Vagina (tissue), 2 donors: ENCODE measurements around the gene KIF16B. TPM values are rescaled to one million over a fixed set of nuclear protein-coding genes. Genes with fewer than 3 reads are reported as not detected.

ENCODE experiments used
- DNase-seq, 2 donors: peaks; one replicate each; pipeline ENCODE4 v3.0.0-alpha.2; 2017; ENCODE audit errors: extremely low spot score in 2 of 2
- H3K27ac ChIP-seq: fragments of 200-600 bp; sonication (generic); one replicate; pipeline ENCODE4 v1.5.1; 2019
- H3K27me3 ChIP-seq: fragments of 200-600 bp; sonication (generic); one replicate; pipeline ENCODE4 v1.5.1; 2019
- H3K36me3 ChIP-seq, 2 donors: fragments of 200-600 bp; sonication (generic); one replicate each; pipeline ENCODE4 v1.5.1; 2017 to 2019
- H3K4me1 ChIP-seq: fragments of 200-600 bp; sonication (generic); one replicate; pipeline ENCODE4 v1.5.1; 2019
- H3K4me3 ChIP-seq, 2 donors: fragments of 200-600 bp; sonication (generic); 1 replicate in 1 of 2; 2 replicates in 1 of 2; pipeline ENCODE4 v1.5.1; 2016 to 2019
- H3K9me3 ChIP-seq: fragments of 200-600 bp; sonication (generic); one replicate; pipeline ENCODE4 v1.5.1; 2019
- CTCF ChIP-seq, 3 experiments: fragments of 450-650 bp in 2 of 3; fragments of 200-600 bp in 1 of 3; sonication (generic) in 1 of 3; IDR thresholded peaks; one replicate each; pipeline ENCODE4 v1.5.1; 2017 to 2019; ENCODE audit warnings: antibody characterized with exemption in 3 of 3, mild to moderate bottlenecking in 2 of 3, moderate library complexity in 2 of 3
- POLR2A ChIP-seq, 2 donors: fragments of 450-650 bp; IDR thresholded peaks; one replicate each; pipeline ENCODE4 v1.6.1; 2017; ENCODE audit warnings: antibody characterized with exemption in 2 of 2, mild to moderate bottlenecking in 2 of 2, moderate library complexity in 2 of 2
- POLR2AphosphoS5 ChIP-seq, 2 donors: sonication (generic); formaldehyde crosslinking; IDR thresholded peaks; one replicate each; pipeline ENCODE4 v1.9.0; 2017; ENCODE audit warnings: antibody characterized with exemption in 2 of 2, mild to moderate bottlenecking in 2 of 2, low read depth in 1 of 2; ENCODE audit not compliant: insufficient read depth in 1 of 2
- intact Hi-C: fragments of 100-400 bp; cut with DNase I; formaldehyde crosslinking; loops from one replicate; pipeline ENCODE4 v1.15.1; 2023
- total RNA-seq: library from RNA; depleted of rRNA; stranded (reverse); fragments of >200 nt; gene quantifications from one replicate; pipeline ENCODE4 v1.2.3, GENCODE V29; 2016

The KIF16B gene
- total RNA-seq, 1 donor from 2014 or later: 27.7 TPM

DNA sequence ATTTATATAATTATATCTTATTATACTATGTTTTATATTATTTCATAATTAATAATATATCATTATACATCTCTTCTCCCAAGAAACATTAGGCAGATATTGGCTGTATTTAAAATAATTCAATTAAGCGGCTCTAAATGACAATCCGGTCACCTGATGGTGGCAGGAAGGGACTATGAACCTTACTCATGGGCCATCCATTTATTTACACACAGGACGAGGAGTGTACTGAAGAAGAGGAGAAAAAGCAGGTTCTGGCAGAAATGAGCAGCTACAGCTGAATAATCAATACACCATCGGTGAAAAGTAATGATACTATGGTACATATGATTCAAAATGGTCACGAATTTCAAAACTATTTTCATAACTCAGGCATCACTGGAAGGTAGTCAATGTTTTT is 277.7 kb downstream of the KIF16B start:
- no peak for DNase-seq
- Histone ChIP-seq H3K27ac (no peak overlapping the region), H3K4me3 (no peak overlapping the region), H3K36me3 (no peaks in the 10 kb centered on the region), H3K4me1 (no peaks in the 10 kb centered on the region), H3K27me3 (no peaks in the 10 kb centered on the region), H3K9me3 (no peaks in the 10 kb centered on the region)
- intact Hi-C loops: no loop called here
- TF ChIP-seq CTCF (IDR thresholded peaks at IDR 0.05): no peak
- TF ChIP-seq POLR2AphosphoS5 (IDR thresholded peaks at IDR 0.05; ENCODE audit: insufficient read depth in 1 of 2, low read depth in 1 of 2): no peak
- TF ChIP-seq POLR2A (IDR thresholded peaks at IDR 0.05): no peak

DNA sequence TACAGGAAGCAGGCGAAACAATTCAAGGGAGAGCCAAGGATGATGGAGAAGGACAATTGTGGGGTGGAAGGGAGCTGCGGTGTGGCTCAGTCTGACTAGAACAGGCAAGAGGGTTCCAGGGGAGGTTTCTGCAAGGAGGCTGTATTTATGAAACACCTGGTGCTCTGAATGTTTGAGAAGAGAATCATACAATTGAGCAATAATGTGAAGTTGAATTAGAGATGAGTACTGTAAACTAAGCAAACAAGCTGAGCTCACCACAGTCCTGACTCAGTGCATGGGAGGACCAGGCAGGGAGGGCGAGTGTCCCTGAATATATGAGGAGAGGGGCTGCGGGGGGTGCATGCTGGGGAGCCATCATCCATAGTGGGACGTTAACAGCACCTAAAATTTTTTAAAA is 279.7 kb downstream of the KIF16B start:
- DNase-seq: no peak
- Histone ChIP-seq H3K9me3 (no peaks in the 10 kb centered on the region), H3K27me3 (no peaks in the 10 kb centered on the region), H3K4me3 (no peak overlapping the region), H3K36me3 (no peaks in the 10 kb centered on the region), H3K4me1 (no peaks in the 10 kb centered on the region), H3K27ac (no peak overlapping the region)
- intact Hi-C loops: no loop called here
- no peak for TF ChIP-seq POLR2A (IDR thresholded peaks at IDR 0.05)
- no peak for TF ChIP-seq POLR2AphosphoS5 (IDR thresholded peaks at IDR 0.05; ENCODE audit: insufficient read depth in 1 of 2, low read depth in 1 of 2)
- no peak for TF ChIP-seq CTCF (IDR thresholded peaks at IDR 0.05)

GRCh38 chr20:16292226-16292880 is 280.9 kb downstream of the KIF16B start:
- Histone ChIP-seq H3K27ac (no peak overlapping the region), H3K4me3 (no peak overlapping the region), H3K4me1 (no peaks in the 10 kb centered on the region), H3K36me3 (no peaks in the 10 kb centered on the region), H3K27me3 (no peaks in the 10 kb centered on the region), H3K9me3 (no peaks in the 10 kb centered on the region)
- DNase-seq: no peak
- TF ChIP-seq POLR2AphosphoS5 (IDR thresholded peaks at IDR 0.05; ENCODE audit: insufficient read depth in 1 of 2, low read depth in 1 of 2): no peak
- no peak for TF ChIP-seq POLR2A (IDR thresholded peaks at IDR 0.05)
- no peak for TF ChIP-seq CTCF (IDR thresholded peaks at IDR 0.05)
- intact Hi-C loops: no loop called here

DNA sequence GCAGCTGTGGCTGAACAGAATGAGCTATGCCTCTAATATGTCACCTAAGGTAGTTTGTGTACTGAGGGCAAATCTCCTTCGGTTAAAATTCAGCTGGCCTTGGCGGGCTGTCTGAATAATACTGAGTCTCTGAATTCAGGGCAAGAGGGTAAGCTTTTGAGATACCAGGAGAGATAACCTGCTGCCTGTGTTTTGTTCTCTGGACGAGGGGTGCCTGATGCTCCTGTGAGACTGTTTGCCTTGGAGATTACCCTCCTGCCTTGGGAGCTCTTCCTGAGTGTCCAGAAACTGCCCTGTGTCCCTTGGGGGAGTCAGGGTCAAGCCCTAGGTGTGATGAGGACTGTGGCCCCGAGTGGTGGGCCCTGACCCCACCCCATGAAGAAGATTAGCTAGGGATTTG is 282.9 kb downstream of the KIF16B start:
- DNase-seq: no peak
- Histone ChIP-seq H3K4me1 (no peaks in the 10 kb centered on the region), H3K9me3 (no peaks in the 10 kb centered on the region), H3K4me3 (no peak overlapping the region), H3K27me3 (no peaks in the 10 kb centered on the region), H3K36me3 (no peaks in the 10 kb centered on the region), H3K27ac (no peak overlapping the region)
- intact Hi-C loops: no loop called here
- TF ChIP-seq CTCF (IDR thresholded peaks at IDR 0.05) (no peak), POLR2AphosphoS5 (IDR thresholded peaks at IDR 0.05; ENCODE audit: insufficient read depth in 1 of 2, low read depth in 1 of 2) (no peak), POLR2A (IDR thresholded peaks at IDR 0.05) (no peak)

DNA sequence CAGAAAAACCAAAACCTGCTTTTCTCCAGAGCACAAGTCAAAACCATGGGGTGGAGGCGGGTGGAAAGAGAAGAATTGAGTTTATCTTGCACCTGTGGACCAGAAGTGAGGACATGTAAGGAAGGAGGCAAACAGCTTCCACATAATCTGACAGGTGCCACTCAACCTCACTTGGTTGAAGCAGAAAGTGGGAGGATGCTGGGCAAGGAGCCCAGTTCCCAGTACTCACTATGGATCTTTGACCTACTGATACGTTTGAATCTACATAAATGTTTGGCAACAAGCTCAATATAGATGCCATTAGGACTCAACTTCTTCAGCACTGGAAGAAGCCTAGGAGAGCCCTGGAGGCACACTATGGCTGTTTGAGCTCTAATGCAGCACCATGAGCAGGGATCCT is 285.5 kb downstream of the KIF16B start:
- Histone ChIP-seq H3K4me1 (no peaks in the 10 kb centered on the region), H3K36me3 (no peaks in the 10 kb centered on the region), H3K4me3 (no peak overlapping the region), H3K9me3 (no peaks in the 10 kb centered on the region), H3K27me3 (no peaks in the 10 kb centered on the region), H3K27ac (no peak overlapping the region)
- no peak for DNase-seq
- TF ChIP-seq CTCF (IDR thresholded peaks at IDR 0.05): no peak
- TF ChIP-seq POLR2A (IDR thresholded peaks at IDR 0.05): no peak
- no peak for TF ChIP-seq POLR2AphosphoS5 (IDR thresholded peaks at IDR 0.05; ENCODE audit: insufficient read depth in 1 of 2, low read depth in 1 of 2)
- intact Hi-C loops: no loop called here
